HUDEP-2 (cell line): ENCODE results near the gene SDF2L1.
"Not testable (repeated sequence)": the region's sequence is repeated elsewhere in the genome, so short reads cannot be mapped to it uniquely, and the experiment has no call there.

Experiments used
- DNase-seq, 76 experiments: peaks; one replicate each; lab custom pipeline; 2025; ENCODE audit not compliant: unreplicated experiment in 76 of 76; lab: John Stamatoyannopoulos, UW

SDF2L1 gene

GRCh38 chr22:21659864-21660525 lies 17.9 kb downstream of the SDF2L1 start:
- no peak for DNase-seq

GRCh38 chr22:21660904-21661303 lies 18.8 kb downstream of the SDF2L1 start:
- no peak for DNase-seq

GRCh38 chr22:21661991-21662390 lies 19.9 kb downstream of the SDF2L1 start:
- DNase-seq, result no peak

- DNase-seq, result no peak
Measured at GRCh38 chr22:21663738-21664137, 21.6 kb downstream of the SDF2L1 start.

GRCh38 chr22:21665047-21665851 lies 23.1 kb downstream of the SDF2L1 start:
- DNase-seq, result peak in 1 of 76 experiments; percentile 5

- DNase-seq, result no peak
Measured at GRCh38 chr22:21666786-21667185, 24.7 kb downstream of the SDF2L1 start.

- DNase-seq, result no peak
Measured at GRCh38 chr22:21669026-21669425, 26.9 kb downstream of the SDF2L1 start.

- no peak for DNase-seq
Measured at GRCh38 chr22:21672107-21672629, 30.1 kb downstream of the SDF2L1 start.

- DNase-seq, result peak in 3 of 76 experiments; percentile 4 to 10 (median 5)
Measured at GRCh38 chr22:21673534-21674321, 31.6 kb downstream of the SDF2L1 start.

- DNase-seq, result no peak
Measured at GRCh38 chr22:21674638-21675245, 32.6 kb downstream of the SDF2L1 start.

GRCh38 chr22:21677606-21678443 lies 35.7 kb downstream of the SDF2L1 start:
- no peak for DNase-seq

- DNase-seq, result not testable (repeated sequence)
Measured at GRCh38 chr22:21678842-21679241, 36.7 kb downstream of the SDF2L1 start.

GRCh38 chr22:21679383-21679782 lies 37.3 kb downstream of the SDF2L1 start:
- no peak for DNase-seq

- DNase-seq, result no peak
Measured at GRCh38 chr22:21680830-21681565, 38.9 kb downstream of the SDF2L1 start.

GRCh38 chr22:21681566-21682370 lies 39.7 kb downstream of the SDF2L1 start:
- no peak for DNase-seq

GRCh38 chr22:21682385-21683175 lies 40.5 kb downstream of the SDF2L1 start:
- no peak for DNase-seq

- DNase-seq, result no peak
Measured at GRCh38 chr22:21683401-21683811, 41.3 kb downstream of the SDF2L1 start.
